ENCODE data around the gene FGD3. TPM values are rescaled to one million over a fixed set of nuclear protein-coding genes. Genes with fewer than 3 reads are reported as not detected.
"Not testable (repeated sequence)": the region's sequence is repeated elsewhere in the genome, so short reads cannot be mapped to it uniquely, and the experiment has no call there.

The FGD3 gene
- total RNA-seq (2014; rRNA removed; shearing (Covaris generic)) = not detected in 2 replicates
- not detected in 2 replicates for polyA plus RNA-seq (2016; fragmentation: Nextera tagmentation; extraction: Ambion mirVana)

GRCh38 chr9:92947268-92948037 lies at the start of gene FGD3:
FGD3 (plus strand) TSS chr9:92947523; CDS start chr9:92976257, 28,734 bp downstream.
- Histone ChIP-seq H3K4me3 (peak within 1 kb of the TSS; percentile 70), H2AFZ (peak within 1 kb of the TSS; percentile 69), H3K4me2 (ENCODE audit: unreplicated experiment) (peak within 1 kb of the TSS; percentile 84), H3K79me2 (ENCODE audit: insufficient read depth) (no peaks in the 10 kb centered on the region), H3K9me2 (ENCODE audit: insufficient read depth) (no peaks in the 10 kb centered on the region), H3K4me1 (ENCODE audit: insufficient read depth) (no peaks in the 10 kb centered on the region), H3F3A (ENCODE audit: insufficient read depth) (no peaks in the 10 kb centered on the region), H4K20me1 (ENCODE audit: insufficient read depth) (no peaks in the 10 kb centered on the region), H3K27me3 (replicated peaks; ENCODE audit: insufficient read depth) (peaks cover 24% of the 10 kb centered on the region), H3K27ac (no peak within 1 kb of the TSS), H3K9ac (peak within 1 kb of the TSS; percentile 30; the same call in 1 of the 2 replicates), H3K9me3 (ENCODE audit: low read depth) (no peaks in the 10 kb centered on the region), H3K36me3 (ENCODE audit: low read depth) (no peaks in the 10 kb centered on the region)
- in situ Hi-C loops (cut with MboI) = no loop called here
- DNase-seq = peak; percentile 54
- TF ChIP-seq EZH2 (IDR thresholded peaks at IDR 0.05; ENCODE audit: insufficient read depth, poor library complexity, severe bottlenecking) (no peak), EZH2phosphoT487 (IDR thresholded peaks at IDR 0.05; ENCODE audit: insufficient read depth, low read depth) (no peak)
- WGBS, 2 experiments (ENCODE audit: low coverage in 1 of 2, low lambda C conversion rate in 2 of 2, missing lambda C conversion rate in 2 of 2) = 9 to 10% methylated on average over 30 to 33 of the region's 36 CpGs

- H3K79me2 ChIP-seq (ENCODE audit: insufficient read depth); H4K20me1 ChIP-seq (ENCODE audit: insufficient read depth); DNase-seq; H3K4me3 ChIP-seq; H3K9me3 ChIP-seq (ENCODE audit: low read depth); H3K4me2 ChIP-seq (ENCODE audit: unreplicated experiment); H3K27ac ChIP-seq; H3K36me3 ChIP-seq (ENCODE audit: low read depth); H3K4me1 ChIP-seq (ENCODE audit: insufficient read depth); H3K27me3 ChIP-seq (replicated peaks; ENCODE audit: insufficient read depth); in situ Hi-C loops (cut with MboI); H3K9ac ChIP-seq; H3F3A ChIP-seq (ENCODE audit: insufficient read depth); H2AFZ ChIP-seq; H3K9me2 ChIP-seq (ENCODE audit: insufficient read depth): not testable (repeated sequence)
- WGBS, 2 experiments (ENCODE audit: low coverage in 1 of 2, low lambda C conversion rate in 2 of 2, missing lambda C conversion rate in 2 of 2) = 36 to 46% methylated on average over 6 of the region's 6 CpGs
Measured at GRCh38 chr9:92905137-92905536, 42.2 kb upstream of the FGD3 start.

GRCh38 chr9:92911511-92912475 lies 35.5 kb upstream of the FGD3 start:
- H2AFZ ChIP-seq = no peak overlapping the region
- no peak for DNase-seq
- no peaks in the 10 kb centered on the region for H4K20me1 ChIP-seq (ENCODE audit: insufficient read depth)
- H3K27ac ChIP-seq = no peak overlapping the region
- H3K9me3 ChIP-seq (ENCODE audit: low read depth) = no peaks in the 10 kb centered on the region
- no peaks in the 10 kb centered on the region for H3F3A ChIP-seq (ENCODE audit: insufficient read depth)
- no peaks in the 10 kb centered on the region for H3K36me3 ChIP-seq (ENCODE audit: low read depth)
- TF ChIP-seq EZH2 (IDR thresholded peaks at IDR 0.05; ENCODE audit: insufficient read depth, poor library complexity, severe bottlenecking) (no peak), EZH2phosphoT487 (IDR thresholded peaks at IDR 0.05; ENCODE audit: insufficient read depth, low read depth) (no peak)
- H3K79me2 ChIP-seq (ENCODE audit: insufficient read depth) = no peaks in the 10 kb centered on the region
- 56 to 59% methylated on average over 11 of the region's 11 CpGs for WGBS, 2 experiments (ENCODE audit: low coverage in 1 of 2, low lambda C conversion rate in 2 of 2, missing lambda C conversion rate in 2 of 2)
- H3K4me2 ChIP-seq (ENCODE audit: unreplicated experiment) = no peak overlapping the region
- H3K9ac ChIP-seq = no peak overlapping the region
- H3K4me3 ChIP-seq = no peak overlapping the region
- no peaks in the 10 kb centered on the region for H3K4me1 ChIP-seq (ENCODE audit: insufficient read depth)
- no peaks in the 10 kb centered on the region for H3K9me2 ChIP-seq (ENCODE audit: insufficient read depth)
- peaks cover 21% of the 10 kb centered on the region for H3K27me3 ChIP-seq (replicated peaks; ENCODE audit: insufficient read depth)
- in situ Hi-C loops (cut with MboI) = no loop called here

GRCh38 chr9:92917176-92917800 lies 30.0 kb upstream of the FGD3 start:
- Histone ChIP-seq H3K9me2 (ENCODE audit: insufficient read depth) (no peaks in the 10 kb centered on the region), H3K27me3 (replicated peaks; ENCODE audit: insufficient read depth) (no peaks in the 10 kb centered on the region; the same call in 1 of the 2 replicates), H4K20me1 (ENCODE audit: insufficient read depth) (no peaks in the 10 kb centered on the region), H3K9me3 (ENCODE audit: low read depth) (no peaks in the 10 kb centered on the region), H3F3A (ENCODE audit: insufficient read depth) (no peaks in the 10 kb centered on the region), H3K36me3 (ENCODE audit: low read depth) (no peaks in the 10 kb centered on the region), H3K79me2 (ENCODE audit: insufficient read depth) (no peaks in the 10 kb centered on the region), H3K4me3 (no peak overlapping the region), H3K9ac (no peak overlapping the region), H3K27ac (no peak overlapping the region), H3K4me2 (ENCODE audit: unreplicated experiment) (no peak overlapping the region), H3K4me1 (ENCODE audit: insufficient read depth) (no peaks in the 10 kb centered on the region), H2AFZ (no peak overlapping the region)
- TF ChIP-seq EZH2 (IDR thresholded peaks at IDR 0.05; ENCODE audit: insufficient read depth, poor library complexity, severe bottlenecking) (no peak), EZH2phosphoT487 (IDR thresholded peaks at IDR 0.05; ENCODE audit: insufficient read depth, low read depth) (no peak)
- DNase-seq = no peak
- in situ Hi-C loops (cut with MboI) = no loop called here
- 4 to 8% methylated on average over 2 of the region's 2 CpGs for WGBS, 2 experiments (ENCODE audit: low coverage in 1 of 2, low lambda C conversion rate in 2 of 2, missing lambda C conversion rate in 2 of 2)
